ENCODE results near the gene LPIN1. TPM values are rescaled to one million over a fixed set of nuclear protein-coding genes. Genes with fewer than 3 reads are reported as not detected.

Gene LPIN1
- total and polyA plus RNA-seq, 4 donors, result 10.1 to 27.4 (median 13.4) TPM

DNA sequence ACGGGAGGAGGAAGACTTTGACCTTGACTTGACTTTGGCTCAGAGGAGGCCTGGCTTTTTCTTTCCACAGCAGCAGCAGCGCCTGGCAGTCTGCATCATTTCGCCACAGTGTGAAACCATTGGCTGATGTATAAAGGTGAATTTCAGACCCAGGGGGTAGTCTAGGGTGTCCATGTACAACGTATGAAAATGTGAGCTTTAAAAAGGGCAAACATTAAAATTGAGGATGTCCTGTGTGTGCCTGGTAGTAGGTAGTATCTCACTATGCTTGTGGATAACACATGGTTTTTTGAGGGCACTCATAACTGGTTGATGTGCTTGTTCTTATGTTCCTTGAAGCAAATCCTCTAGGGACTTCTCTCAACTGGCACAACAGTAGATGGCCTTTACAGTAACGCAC is 86.1 kb downstream of the LPIN1 start:
- no peak overlapping the region for H3K4me3 ChIP-seq (ENCODE audit: low read depth in 1 of 3, low read length in 3 of 3)
- peaks cover 6 to 24% (median 20%) of the 10 kb centered on the region in 4 donors for H3K4me1 ChIP-seq (ENCODE audit: control insufficient read depth in 4 of 4, insufficient read depth in 4 of 4, low read length in 3 of 4)
- 83% methylated on average over 5 of the region's 5 CpGs for WGBS
- no peak overlapping the region for H3K9ac ChIP-seq (ENCODE audit: low read depth in 1 of 2, low read length in 2 of 2)
- no peak overlapping the region for H3K27ac ChIP-seq (ENCODE audit: low read depth in 1 of 2, low read length in 2 of 2)
- DNase-seq (ENCODE audit: low spot score), result no peak
- no peaks in the 10 kb centered on the region for H3K36me3 ChIP-seq (ENCODE audit: control insufficient read depth in 4 of 4, insufficient read depth in 3 of 4, low read depth in 1 of 4, low read length in 3 of 4)
- TF ChIP-seq, protein P1, sequence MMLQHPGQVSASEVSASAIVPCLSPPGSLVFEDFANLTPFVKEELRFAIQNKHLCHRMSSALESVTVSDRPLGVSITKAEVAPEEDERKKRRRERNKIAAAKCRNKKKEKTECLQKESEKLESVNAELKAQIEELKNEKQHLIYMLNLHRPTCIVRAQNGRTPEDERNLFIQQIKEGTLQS (IDR thresholded peaks at IDR 0.05), result no peak
- TF ChIP-seq JUND (IDR thresholded peaks at IDR 0.05), result no peak
- TF ChIP-seq EGR1 (IDR thresholded peaks at IDR 0.05; ENCODE audit: low read depth in 2 of 2), result no peak
- no peak for TF ChIP-seq YY1 (IDR thresholded peaks at IDR 0.05)
- TF ChIP-seq, protein P2, sequence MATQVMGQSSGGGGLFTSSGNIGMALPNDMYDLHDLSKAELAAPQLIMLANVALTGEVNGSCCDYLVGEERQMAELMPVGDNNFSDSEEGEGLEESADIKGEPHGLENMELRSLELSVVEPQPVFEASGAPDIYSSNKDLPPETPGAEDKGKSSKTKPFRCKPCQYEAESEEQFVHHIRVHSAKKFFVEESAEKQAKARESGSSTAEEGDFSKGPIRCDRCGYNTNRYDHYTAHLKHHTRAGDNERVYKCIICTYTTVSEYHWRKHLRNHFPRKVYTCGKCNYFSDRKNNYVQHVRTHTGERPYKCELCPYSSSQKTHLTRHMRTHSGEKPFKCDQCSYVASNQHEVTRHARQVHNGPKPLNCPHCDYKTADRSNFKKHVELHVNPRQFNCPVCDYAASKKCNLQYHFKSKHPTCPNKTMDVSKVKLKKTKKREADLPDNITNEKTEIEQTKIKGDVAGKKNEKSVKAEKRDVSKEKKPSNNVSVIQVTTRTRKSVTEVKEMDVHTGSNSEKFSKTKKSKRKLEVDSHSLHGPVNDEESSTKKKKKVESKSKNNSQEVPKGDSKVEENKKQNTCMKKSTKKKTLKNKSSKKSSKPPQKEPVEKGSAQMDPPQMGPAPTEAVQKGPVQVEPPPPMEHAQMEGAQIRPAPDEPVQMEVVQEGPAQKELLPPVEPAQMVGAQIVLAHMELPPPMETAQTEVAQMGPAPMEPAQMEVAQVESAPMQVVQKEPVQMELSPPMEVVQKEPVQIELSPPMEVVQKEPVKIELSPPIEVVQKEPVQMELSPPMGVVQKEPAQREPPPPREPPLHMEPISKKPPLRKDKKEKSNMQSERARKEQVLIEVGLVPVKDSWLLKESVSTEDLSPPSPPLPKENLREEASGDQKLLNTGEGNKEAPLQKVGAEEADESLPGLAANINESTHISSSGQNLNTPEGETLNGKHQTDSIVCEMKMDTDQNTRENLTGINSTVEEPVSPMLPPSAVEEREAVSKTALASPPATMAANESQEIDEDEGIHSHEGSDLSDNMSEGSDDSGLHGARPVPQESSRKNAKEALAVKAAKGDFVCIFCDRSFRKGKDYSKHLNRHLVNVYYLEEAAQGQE (IDR thresholded peaks at IDR 0.05), result no peak
- TF ChIP-seq, protein P3, sequence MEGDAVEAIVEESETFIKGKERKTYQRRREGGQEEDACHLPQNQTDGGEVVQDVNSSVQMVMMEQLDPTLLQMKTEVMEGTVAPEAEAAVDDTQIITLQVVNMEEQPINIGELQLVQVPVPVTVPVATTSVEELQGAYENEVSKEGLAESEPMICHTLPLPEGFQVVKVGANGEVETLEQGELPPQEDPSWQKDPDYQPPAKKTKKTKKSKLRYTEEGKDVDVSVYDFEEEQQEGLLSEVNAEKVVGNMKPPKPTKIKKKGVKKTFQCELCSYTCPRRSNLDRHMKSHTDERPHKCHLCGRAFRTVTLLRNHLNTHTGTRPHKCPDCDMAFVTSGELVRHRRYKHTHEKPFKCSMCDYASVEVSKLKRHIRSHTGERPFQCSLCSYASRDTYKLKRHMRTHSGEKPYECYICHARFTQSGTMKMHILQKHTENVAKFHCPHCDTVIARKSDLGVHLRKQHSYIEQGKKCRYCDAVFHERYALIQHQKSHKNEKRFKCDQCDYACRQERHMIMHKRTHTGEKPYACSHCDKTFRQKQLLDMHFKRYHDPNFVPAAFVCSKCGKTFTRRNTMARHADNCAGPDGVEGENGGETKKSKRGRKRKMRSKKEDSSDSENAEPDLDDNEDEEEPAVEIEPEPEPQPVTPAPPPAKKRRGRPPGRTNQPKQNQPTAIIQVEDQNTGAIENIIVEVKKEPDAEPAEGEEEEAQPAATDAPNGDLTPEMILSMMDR (IDR thresholded peaks at IDR 0.05; ENCODE audit: low read depth, low read length, missing input control), result no peak
- no peak for TF ChIP-seq NR2F2 (IDR thresholded peaks at IDR 0.05)
- TF ChIP-seq HNF4G (IDR thresholded peaks at IDR 0.05), result no peak
- TF ChIP-seq RXRA (IDR thresholded peaks at IDR 0.05), result no peak
- TF ChIP-seq, protein P4, sequence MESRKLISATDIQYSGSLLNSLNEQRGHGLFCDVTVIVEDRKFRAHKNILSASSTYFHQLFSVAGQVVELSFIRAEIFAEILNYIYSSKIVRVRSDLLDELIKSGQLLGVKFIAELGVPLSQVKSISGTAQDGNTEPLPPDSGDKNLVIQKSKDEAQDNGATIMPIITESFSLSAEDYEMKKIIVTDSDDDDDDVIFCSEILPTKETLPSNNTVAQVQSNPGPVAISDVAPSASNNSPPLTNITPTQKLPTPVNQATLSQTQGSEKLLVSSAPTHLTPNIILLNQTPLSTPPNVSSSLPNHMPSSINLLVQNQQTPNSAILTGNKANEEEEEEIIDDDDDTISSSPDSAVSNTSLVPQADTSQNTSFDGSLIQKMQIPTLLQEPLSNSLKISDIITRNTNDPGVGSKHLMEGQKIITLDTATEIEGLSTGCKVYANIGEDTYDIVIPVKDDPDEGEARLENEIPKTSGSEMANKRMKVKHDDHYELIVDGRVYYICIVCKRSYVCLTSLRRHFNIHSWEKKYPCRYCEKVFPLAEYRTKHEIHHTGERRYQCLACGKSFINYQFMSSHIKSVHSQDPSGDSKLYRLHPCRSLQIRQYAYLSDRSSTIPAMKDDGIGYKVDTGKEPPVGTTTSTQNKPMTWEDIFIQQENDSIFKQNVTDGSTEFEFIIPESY (IDR thresholded peaks at IDR 0.05), result no peak
- TF ChIP-seq TAF1 (conservative IDR thresholded peaks at IDR 0.05), result no peak
- TF ChIP-seq RAD21 (IDR thresholded peaks at IDR 0.05), result no peak
- no peak for TF ChIP-seq FOXA1 (IDR thresholded peaks at IDR 0.05)
- TF ChIP-seq HNF4A (conservative IDR thresholded peaks at IDR 0.05), result no peak
- no peaks in the 10 kb centered on the region for H3K27me3 ChIP-seq (ENCODE audit: control insufficient read depth in 4 of 4, insufficient read depth in 4 of 4, low read length in 3 of 4)
- peaks cover 0 to 3% (median under 1%) of the 10 kb centered on the region in 4 donors for H3K9me3 ChIP-seq (ENCODE audit: control insufficient read depth in 4 of 4, low read length in 3 of 4)

DNA sequence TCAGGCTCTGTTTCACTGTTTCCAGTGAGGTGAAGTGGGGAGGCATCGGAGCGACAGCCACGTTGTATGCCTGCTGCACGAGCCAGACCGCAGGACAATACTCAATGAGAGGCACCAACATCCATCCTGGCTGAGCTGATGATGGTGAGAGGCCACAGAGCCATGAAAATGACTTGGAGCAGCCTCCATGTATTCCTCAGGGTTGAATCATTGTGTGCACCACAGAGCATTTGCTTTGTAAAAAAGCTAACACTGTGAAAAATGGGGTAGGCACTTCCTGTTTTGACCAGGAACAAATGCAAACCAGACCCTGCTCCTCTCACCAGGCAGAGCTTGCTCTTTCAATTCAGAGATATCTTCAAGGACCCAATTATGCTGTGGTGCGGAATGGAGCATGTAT is 87.2 kb downstream of the LPIN1 start:
- DNase-seq (ENCODE audit: low spot score), result no peak
- Histone ChIP-seq H3K9me3 (ENCODE audit: control insufficient read depth in 4 of 4, low read length in 3 of 4) (peaks cover 0 to 3% (median under 1%) of the 10 kb centered on the region in 4 donors), H3K4me3 (ENCODE audit: low read depth in 1 of 3, low read length in 3 of 3) (no peak overlapping the region), H3K4me1 (ENCODE audit: control insufficient read depth in 4 of 4, insufficient read depth in 4 of 4, low read length in 3 of 4) (peaks cover 6 to 24% (median 20%) of the 10 kb centered on the region in 4 donors), H3K27me3 (ENCODE audit: control insufficient read depth in 4 of 4, insufficient read depth in 4 of 4, low read length in 3 of 4) (no peaks in the 10 kb centered on the region), H3K9ac (ENCODE audit: low read depth in 1 of 2, low read length in 2 of 2) (no peak overlapping the region), H3K27ac (ENCODE audit: low read depth in 1 of 2, low read length in 2 of 2) (no peak overlapping the region), H3K36me3 (ENCODE audit: control insufficient read depth in 4 of 4, insufficient read depth in 3 of 4, low read depth in 1 of 4, low read length in 3 of 4) (no peaks in the 10 kb centered on the region)
- WGBS, result 95% methylated on average over 6 of the region's 6 CpGs
- TF ChIP-seq NR2F2 (IDR thresholded peaks at IDR 0.05) (no peak), RAD21 (IDR thresholded peaks at IDR 0.05) (no peak), GABPA (IDR thresholded peaks at IDR 0.05 in 1 of 2, conservative IDR thresholded peaks at IDR 0.05 in 1 of 2) (no peak), EGR1 (IDR thresholded peaks at IDR 0.05; ENCODE audit: low read depth in 2 of 2) (no peak), FOXA2 (IDR thresholded peaks at IDR 0.05) (no peak), SP1 (IDR thresholded peaks at IDR 0.05) (no peak), RXRA (IDR thresholded peaks at IDR 0.05) (no peak), HNF4G (IDR thresholded peaks at IDR 0.05) (no peak)
- TF ChIP-seq, protein P5, sequence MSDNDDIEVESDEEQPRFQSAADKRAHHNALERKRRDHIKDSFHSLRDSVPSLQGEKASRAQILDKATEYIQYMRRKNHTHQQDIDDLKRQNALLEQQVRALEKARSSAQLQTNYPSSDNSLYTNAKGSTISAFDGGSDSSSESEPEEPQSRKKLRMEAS (IDR thresholded peaks at IDR 0.05), result no peak
- TF ChIP-seq, protein P4 (IDR thresholded peaks at IDR 0.05), result no peak
- TF ChIP-seq, protein P1 (IDR thresholded peaks at IDR 0.05), result no peak
- TF ChIP-seq, protein P2 (IDR thresholded peaks at IDR 0.05), result no peak

Measured in liver (tissue), 9 donors.